ENCODE data around the gene ALCAM.

The ALCAM gene

GRCh38 chr3:105413343-105413887, 46.7 kb downstream of the ALCAM start:
- TF ChIP-seq CTCF (IDR thresholded peaks at IDR 0.05), result no peak

- TF ChIP-seq CTCF (IDR thresholded peaks at IDR 0.05), result no peak
These were observed 48.1 kb downstream of the ALCAM start for GRCh38 chr3:105414841-105415240.

GRCh38 chr3:105415951-105416350, 49.2 kb downstream of the ALCAM start:
- no peak for TF ChIP-seq CTCF (IDR thresholded peaks at IDR 0.05)

- TF ChIP-seq CTCF (IDR thresholded peaks at IDR 0.05), result no peak
These were observed 51.0 kb downstream of the ALCAM start for GRCh38 chr3:105417525-105418289.

- TF ChIP-seq CTCF (IDR thresholded peaks at IDR 0.05), result no peak
These were observed 55.9 kb downstream of the ALCAM start for GRCh38 chr3:105422645-105423044.

- TF ChIP-seq CTCF (IDR thresholded peaks at IDR 0.05), result no peak
These were observed 56.7 kb downstream of the ALCAM start for GRCh38 chr3:105423397-105423796.

- TF ChIP-seq CTCF (IDR thresholded peaks at IDR 0.05), result no peak
These were observed 57.9 kb downstream of the ALCAM start for GRCh38 chr3:105424412-105425152.
